ENCODE data around the gene PSORS1C2.
"Not testable (repeated sequence)": the region's sequence is repeated elsewhere in the genome, so short reads cannot be mapped to it uniquely, and the experiment has no call there.

Gene PSORS1C2

GRCh38 chr6:31138982-31139381, at the start of gene PSORS1C2:
Gene PSORS1C2, minus strand, starts transcription at chr6:31139066. Its CDS starts 40 bp downstream, at chr6:31139026.
- DNase-seq = no peak

DNA sequence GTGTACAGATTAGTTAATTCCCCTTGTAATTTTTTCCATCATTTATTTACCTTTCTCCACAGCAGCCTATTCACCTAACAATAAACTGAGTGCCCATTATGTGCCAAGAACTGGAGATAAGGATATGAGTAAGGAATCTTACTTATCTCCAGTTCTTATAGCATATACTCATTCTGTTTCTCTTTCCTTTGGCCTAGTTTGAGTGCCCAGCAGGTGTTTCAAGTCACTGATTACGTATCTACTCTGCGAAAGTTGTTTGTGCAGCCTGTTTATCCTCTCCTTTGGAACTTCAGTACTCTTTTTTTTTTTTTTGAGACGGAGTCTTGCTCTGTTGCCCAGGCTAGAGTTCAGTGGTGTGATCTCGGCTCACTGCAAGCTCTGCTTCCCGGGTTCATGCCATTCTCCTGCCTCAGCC, 48.9 kb upstream of the PSORS1C2 start:
- no peak for DNase-seq

DNA sequence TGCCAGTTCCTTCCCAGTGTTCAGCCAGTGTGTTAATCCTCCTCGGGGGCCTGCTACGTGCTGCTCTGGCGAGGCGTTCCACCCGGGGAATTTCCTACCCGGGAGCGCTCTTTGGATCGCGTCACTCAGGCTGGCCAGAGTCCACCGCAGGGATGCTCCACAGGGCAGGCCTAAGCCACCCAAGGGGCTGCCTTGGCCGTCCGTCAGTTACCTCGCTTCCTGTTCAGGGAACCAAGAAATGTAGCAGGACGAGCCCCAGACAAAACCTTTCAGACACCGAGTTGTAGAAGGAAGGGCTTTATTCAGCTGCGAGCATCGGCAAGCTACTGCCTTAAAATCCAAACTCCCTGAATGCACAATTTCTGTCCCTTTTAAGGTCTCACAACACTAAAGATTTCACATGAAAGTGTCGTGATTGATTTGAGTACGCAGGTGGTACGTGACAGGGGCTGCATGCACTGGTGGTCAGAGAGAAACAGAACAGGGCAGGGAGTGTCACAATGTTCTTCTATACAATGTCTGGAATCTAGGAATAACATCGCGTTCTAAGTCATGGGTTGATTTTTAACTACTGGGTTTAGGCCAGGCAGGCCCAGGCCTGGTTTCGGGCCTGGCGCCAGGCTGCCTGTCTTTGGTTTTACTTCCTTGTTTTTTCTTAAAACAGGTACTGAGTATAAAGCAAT, 47.3 kb upstream of the PSORS1C2 start:
- no peak for DNase-seq

DNA sequence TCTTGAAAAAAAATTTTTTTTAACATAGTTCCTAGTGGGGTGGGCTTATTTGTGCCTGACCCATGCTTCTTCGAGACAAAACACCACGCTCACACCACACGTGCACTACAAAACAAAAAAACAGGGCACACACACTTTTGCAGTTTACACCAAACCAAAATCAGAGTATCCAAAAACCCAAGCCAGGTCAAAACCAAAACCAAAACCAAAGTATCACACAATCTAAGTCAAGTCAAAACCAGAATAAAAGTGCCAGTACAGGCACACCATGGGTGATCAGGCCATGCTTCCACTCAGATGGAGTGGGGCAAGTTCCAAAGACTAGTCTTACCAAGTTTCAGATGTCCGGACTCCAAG, 46.8 kb upstream of the PSORS1C2 start:
- not testable (repeated sequence) for DNase-seq

GRCh38 chr6:31183859-31184258, 45.0 kb upstream of the PSORS1C2 start:
- not testable (repeated sequence) for DNase-seq

- not testable (repeated sequence) for DNase-seq
Measured at GRCh38 chr6:31183287-31183686, 44.4 kb upstream of the PSORS1C2 start.

DNA sequence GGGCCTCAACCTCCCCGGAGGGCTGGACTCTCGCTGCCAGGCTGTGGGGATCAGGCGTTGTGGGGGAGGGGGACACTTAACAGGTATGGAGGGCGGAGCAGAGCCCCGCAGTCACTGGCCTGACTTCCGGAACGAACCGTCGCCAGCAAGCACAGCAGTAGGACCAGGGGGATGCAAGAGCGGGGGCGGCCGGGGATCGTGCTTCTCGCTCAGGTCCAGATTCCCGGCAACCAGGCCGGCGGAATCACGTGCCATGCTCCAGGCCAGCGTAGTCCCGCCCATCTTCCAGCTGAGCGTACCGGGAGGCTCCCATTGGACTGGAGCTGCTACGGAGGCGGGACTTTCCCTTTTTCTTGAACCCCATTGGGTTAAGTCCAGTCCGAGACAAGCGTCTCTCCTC, 41.6 kb upstream of the PSORS1C2 start:
- peak in 1 of 2 donors; percentile 10 for DNase-seq

GRCh38 chr6:31179896-31180295, 41.0 kb upstream of the PSORS1C2 start:
- DNase-seq = no peak

DNA sequence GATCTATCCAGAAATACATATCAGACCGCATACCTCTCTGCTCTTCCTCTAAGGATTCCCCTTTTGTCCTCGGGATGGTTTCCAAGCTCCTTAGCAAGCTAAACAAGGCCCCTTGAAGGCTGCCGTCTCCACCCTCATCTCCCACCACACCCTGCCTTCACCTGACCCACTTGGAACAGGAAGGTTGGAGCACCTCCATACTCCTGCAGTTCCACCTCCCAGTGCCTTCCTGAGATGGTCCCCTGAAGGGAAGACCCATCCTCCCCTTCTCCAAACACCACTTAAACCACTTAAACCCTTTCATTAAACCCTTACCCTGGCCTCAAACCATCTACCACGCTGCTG, 40.1 kb upstream of the PSORS1C2 start:
- DNase-seq = no peak

DNA sequence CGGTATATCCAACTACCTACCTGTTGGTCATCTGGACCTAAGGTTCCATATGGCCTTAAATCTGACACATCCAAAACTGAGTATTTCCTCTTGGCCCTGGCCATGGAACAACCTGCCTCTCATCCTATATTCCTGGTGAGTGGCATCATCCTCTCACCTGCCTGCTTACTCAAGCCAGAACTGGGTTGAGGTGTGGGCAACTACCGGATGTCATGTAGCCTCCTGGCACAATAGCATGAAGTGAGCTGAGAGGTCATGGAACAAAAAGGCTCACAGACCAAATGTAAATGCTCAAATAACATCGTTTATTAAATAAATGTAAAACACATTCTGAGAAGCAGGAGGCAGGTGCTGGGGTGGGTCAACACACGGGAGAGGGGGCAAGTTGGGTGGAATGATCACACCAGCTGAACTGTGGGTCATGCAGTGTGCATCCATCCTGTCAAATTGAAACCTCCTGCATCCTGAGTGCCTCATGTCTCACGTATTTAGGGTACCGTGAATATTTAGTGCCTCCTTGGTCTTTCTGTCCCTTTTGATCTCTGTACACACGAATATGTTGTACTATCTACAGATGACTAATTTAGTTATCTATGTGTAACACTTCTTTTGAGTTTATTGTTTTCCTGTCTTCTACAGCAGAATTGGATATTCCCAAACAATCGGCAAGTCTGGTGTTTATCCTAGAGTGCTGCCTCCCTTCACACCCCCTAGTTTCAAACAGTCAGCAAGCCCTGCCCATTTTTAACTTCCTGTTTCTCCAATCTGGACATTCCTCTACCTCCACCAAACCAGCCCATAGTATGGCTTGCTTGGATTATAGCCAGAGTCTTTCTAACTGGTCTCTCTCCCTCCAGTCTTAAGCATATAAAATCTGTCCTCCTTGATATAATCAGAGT, 39.5 kb upstream of the PSORS1C2 start:
- DNase-seq = no peak

GRCh38 chr6:31175971-31176370, 37.1 kb upstream of the PSORS1C2 start:
- no peak for DNase-seq

GRCh38 chr6:31174378-31174777, 35.5 kb upstream of the PSORS1C2 start:
- no peak for DNase-seq

DNA sequence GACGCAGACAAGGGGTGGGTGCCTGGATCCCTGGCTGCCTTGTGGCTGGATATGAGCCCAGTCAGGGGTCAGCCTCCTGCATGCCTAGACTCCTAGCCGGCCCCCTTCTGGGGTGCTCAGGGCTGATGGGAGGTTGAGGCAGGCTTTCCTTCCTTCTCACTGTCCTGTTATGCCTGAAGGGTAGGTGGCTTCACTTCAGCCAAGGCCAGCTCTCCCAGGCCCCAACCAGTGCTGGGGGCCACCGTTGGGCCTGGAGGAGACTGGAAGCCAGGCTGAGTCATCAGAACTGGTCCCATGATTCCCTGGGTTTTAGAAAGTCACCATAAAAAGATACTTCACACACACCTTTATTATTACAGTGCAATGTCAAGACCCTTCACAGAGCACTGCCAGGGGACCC, 34.5 kb upstream of the PSORS1C2 start:
- DNase-seq = no peak

GRCh38 chr6:31172973-31173384, 34.1 kb upstream of the PSORS1C2 start:
- no peak for DNase-seq

GRCh38 chr6:31171931-31172905, 33.4 kb upstream of the PSORS1C2 start:
- no peak for DNase-seq

GRCh38 chr6:31170987-31171671, 32.3 kb upstream of the PSORS1C2 start:
- no peak for DNase-seq

- no peak for DNase-seq
Measured at GRCh38 chr6:31170600-31170881, 31.7 kb upstream of the PSORS1C2 start, which contains the start of gene POU5F1. Gene POU5F1, minus strand, starts transcription at chr6:31170682. Its CDS starts 62 bp downstream, at chr6:31170620.

DNA sequence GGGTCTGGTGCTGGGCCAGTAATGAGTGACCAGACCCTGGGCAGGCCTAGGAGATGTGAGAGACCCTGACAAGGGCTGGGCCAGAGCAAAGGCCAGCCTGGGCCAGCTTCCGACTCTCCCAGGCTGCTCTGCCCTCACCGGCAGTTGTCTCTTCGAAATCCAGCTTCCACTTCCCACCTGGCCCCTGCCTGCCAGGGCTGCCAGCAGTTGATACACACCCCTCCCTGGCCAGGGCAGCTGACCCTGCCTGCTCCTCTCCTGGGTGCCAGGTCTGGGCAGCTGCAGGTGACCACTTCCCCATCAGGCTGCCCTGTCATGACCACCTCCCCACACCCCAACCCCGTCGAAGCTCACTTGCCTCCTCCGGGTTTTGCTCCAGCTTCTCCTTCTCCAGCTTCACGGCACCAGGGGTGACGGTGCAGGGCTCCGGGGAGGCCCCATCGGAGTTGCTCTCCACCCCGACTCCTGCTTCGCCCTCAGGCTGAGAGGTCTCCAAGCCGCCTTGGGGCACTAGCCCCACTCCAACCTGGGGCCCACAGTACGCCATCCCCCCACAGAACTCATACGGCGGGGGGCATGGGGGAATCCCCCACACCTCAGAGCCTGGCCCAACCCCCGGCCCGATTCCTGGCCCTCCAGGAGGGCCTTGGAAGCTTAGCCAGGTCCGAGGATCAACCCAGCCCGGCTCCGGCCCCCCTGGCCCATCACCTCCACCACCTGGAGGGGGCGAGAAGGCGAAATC, 31.2 kb upstream of the PSORS1C2 start:
- not testable (repeated sequence) for DNase-seq

DNA sequence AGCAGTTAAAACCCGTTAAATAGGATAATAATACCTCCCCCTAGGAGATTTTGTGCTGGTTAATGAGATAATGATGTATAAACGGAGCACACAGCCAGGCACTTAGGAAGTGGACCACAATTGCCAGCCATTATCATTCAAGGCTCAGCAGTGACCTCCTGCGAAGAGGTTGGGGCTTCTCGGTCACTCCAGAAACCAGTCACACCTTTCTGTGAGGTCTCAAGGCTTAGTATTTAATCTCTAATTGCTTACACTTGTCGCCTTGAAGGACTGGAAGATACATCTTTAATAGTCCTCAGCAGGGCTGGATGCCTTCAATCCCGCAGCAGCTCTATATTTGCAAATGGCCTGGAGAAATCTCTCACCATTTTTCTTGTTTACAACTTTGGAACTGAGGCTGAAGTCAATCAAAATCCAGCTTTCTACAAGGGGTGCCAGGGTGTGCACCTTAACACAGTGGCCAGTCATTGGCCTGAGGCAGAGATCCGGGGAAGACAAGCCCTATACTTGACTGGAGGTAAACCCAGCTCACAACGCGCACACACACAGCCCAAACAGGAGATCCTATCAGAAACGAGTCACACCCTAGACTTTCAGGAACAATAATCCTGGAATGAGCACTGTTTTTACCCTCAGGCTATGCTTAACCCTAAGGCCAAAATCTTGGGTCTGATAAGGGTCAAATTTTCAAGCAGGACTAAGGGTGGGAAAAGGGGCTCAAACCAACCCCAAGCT, 30.4 kb upstream of the PSORS1C2 start:
- no peak for DNase-seq

- DNase-seq = no peak
Measured at GRCh38 chr6:31168606-31169005, 29.7 kb upstream of the PSORS1C2 start.

GRCh38 chr6:31165986-31166385, 27.1 kb upstream of the PSORS1C2 start:
- DNase-seq = no peak
